Kidney epithelial cell (primary cell): ENCODE results near the gene PDE8A. TPM values are rescaled to one million over a fixed set of nuclear protein-coding genes. Genes with fewer than 3 reads are reported as not detected.

Experiments used
- DNase-seq: peaks from one replicate; pipeline ENCODE4 v3.0.0-alpha.2; 2010; ENCODE audit warnings: low read depth
- H3K27me3 ChIP-seq: 2 replicates; pipeline ENCODE4 v1.6.0; 2011; ENCODE audit warnings: low read length; ENCODE audit not compliant: control insufficient read depth, insufficient read depth
- H3K36me3 ChIP-seq: 2 replicates; pipeline ENCODE4 v1.5.1; 2011; ENCODE audit warnings: low read length; ENCODE audit not compliant: control insufficient read depth, insufficient read depth
- H3K4me3 ChIP-seq: 2 replicates; pipeline ENCODE4 v1.5.1; 2011; ENCODE audit warnings: low read depth, mild to moderate bottlenecking, control low read depth, low read length
- CTCF ChIP-seq: IDR thresholded peaks from 2 replicates; pipeline ENCODE4 v1.5.1; 2011; ENCODE audit warnings: mild to moderate bottlenecking, moderate library complexity, low read length, control low read depth, inconsistent platforms; ENCODE audit not compliant: insufficient read depth, poor library complexity, severe bottlenecking
- total RNA-seq: library from RNA; depleted of rRNA; stranded (reverse); fragments of >200 nt; gene quantifications from 2 replicates; pipeline ENCODE4 v1.2.3, GENCODE V29; 2015

PDE8A gene
- total RNA-seq, 1 donor from 2014 or later, result 31.5 TPM

DNA sequence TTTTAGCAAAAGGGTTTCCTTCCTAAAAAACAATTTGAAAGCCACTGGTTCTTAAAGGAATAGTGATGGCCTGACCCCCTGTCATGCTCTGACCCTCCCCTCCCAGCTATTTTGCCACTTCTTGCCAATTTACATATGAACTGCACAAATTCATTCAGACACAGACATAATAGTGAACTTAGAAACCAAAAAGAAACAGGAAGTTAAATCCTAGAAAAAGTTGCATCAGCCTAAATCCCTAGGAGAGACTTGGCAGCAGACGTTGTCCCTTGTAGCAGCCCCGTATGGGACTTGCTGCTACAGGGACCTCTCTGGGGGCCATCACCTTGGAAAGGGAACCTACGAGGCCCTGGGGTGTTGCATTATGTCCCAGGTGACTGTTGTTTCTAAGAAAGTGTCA, 14.3 kb upstream of the PDE8A start:
- no peak for DNase-seq
- Histone ChIP-seq H3K4me3 (no peak overlapping the region), H3K36me3 (no peaks in the 10 kb centered on the region), H3K27me3 (no peaks in the 10 kb centered on the region)
- TF ChIP-seq CTCF, result no peak

- TF ChIP-seq CTCF, result no peak
- Histone ChIP-seq H3K4me3 (no peak overlapping the region), H3K36me3 (no peaks in the 10 kb centered on the region), H3K27me3 (no peaks in the 10 kb centered on the region)
- no peak for DNase-seq
These were observed 13.4 kb upstream of the PDE8A start for GRCh38 chr15:84968301-84968700.

- H3K27me3 ChIP-seq, result no peaks in the 10 kb centered on the region
- TF ChIP-seq CTCF, result no peak
- H3K36me3 ChIP-seq, result no peaks in the 10 kb centered on the region
- no peak for DNase-seq
- no peak overlapping the region for H3K4me3 ChIP-seq
These were observed 12.4 kb upstream of the PDE8A start for GRCh38 chr15:84969257-84969656.

GRCh38 chr15:84970843-84971242, 10.8 kb upstream of the PDE8A start:
- no peaks in the 10 kb centered on the region for H3K27me3 ChIP-seq
- no peak for TF ChIP-seq CTCF

GRCh38 chr15:84973492-84974460, 7.9 kb upstream of the PDE8A start:
- DNase-seq, result no peak
- no peak for TF ChIP-seq CTCF
- Histone ChIP-seq H3K4me3 (no peak overlapping the region), H3K36me3 (no peaks in the 10 kb centered on the region), H3K27me3 (no peaks in the 10 kb centered on the region)

More at GRCh38 chr15:84970843-84971242, 10.8 kb upstream of the PDE8A start:
- Histone ChIP-seq H3K36me3 (no peaks in the 10 kb centered on the region), H3K4me3 (no peak overlapping the region)
- no peak for DNase-seq
